Activated CD8-positive, alpha-beta memory T cell treated with anti-CD3 and anti-CD28 coated beads for 48 hours (primary cell): Measurements from ENCODE around the gene SLC5A5.

Experiments
- DNase-seq, 3 experiments: peaks; one replicate each; pipeline ENCODE4 v3.0.0-alpha.2; 2020; ENCODE audit warnings: low read depth in 2 of 3, low spot score in 2 of 3

The SLC5A5 gene

DNA sequence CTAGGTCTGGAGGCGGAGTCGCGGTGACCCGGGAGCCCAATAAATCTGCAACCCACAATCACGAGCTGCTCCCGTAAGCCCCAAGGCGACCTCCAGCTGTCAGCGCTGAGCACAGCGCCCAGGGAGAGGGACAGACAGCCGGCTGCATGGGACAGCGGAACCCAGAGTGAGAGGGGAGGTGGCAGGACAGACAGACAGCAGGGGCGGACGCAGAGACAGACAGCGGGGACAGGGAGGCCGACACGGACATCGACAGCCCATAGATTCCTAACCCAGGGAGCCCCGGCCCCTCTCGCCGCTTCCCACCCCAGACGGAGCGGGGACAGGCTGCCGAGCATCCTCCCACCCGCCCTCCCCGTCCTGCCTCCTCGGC, at the start of gene SLC5A5:
SLC5A5 (plus strand) TSS at position 68 of the 373 bp plus-strand sequence. CDS start 375 bp downstream, outside the sequence.
- no peak for DNase-seq

GRCh38 chr19:17824339-17824738, 47.4 kb upstream of the SLC5A5 start:
- DNase-seq = no peak

- DNase-seq = no peak
Observed at GRCh38 chr19:17826508-17827056, 45.2 kb upstream of the SLC5A5 start.

DNA sequence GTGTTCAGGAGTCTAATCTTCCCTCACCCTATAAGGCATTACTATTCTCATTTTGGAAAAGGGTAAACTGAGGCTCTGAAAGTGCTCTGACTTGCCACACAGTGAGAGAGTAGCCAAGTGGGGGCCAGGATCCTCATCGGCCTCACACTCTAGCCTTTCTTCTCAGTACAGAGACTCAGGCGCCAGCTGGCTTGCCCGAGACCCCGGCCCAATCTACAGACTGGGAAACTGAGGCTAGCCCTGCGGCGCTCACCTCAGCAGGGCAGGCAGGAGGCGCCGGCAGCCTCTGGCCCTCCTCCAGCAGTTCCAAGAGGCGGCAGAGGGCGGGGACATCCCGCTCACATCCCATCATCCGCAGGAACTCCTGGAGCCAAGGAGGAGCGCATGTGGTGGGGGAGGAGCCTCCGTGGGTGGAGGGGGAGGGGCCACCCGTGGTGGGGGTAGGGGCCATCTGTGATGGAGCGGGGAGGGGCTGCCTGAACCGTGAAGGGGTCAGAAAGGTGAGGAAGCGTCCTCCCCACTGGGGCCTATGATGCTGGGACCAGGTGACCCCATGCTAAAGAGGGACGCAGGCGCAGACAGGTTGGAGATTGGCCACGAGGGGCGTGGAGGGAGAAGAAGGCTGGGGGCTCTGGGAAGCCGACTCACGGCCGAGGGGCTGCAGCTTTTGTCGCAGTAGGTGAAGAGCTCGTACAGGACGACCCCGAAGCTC, 41.7 kb upstream of the SLC5A5 start:
- DNase-seq = no peak

- DNase-seq = peak in 1 of 3 experiments; percentile 59
Observed at GRCh38 chr19:17830567-17831418, 41.0 kb upstream of the SLC5A5 start.

GRCh38 chr19:17831419-17831888, 40.3 kb upstream of the SLC5A5 start:
- DNase-seq = no peak

DNA sequence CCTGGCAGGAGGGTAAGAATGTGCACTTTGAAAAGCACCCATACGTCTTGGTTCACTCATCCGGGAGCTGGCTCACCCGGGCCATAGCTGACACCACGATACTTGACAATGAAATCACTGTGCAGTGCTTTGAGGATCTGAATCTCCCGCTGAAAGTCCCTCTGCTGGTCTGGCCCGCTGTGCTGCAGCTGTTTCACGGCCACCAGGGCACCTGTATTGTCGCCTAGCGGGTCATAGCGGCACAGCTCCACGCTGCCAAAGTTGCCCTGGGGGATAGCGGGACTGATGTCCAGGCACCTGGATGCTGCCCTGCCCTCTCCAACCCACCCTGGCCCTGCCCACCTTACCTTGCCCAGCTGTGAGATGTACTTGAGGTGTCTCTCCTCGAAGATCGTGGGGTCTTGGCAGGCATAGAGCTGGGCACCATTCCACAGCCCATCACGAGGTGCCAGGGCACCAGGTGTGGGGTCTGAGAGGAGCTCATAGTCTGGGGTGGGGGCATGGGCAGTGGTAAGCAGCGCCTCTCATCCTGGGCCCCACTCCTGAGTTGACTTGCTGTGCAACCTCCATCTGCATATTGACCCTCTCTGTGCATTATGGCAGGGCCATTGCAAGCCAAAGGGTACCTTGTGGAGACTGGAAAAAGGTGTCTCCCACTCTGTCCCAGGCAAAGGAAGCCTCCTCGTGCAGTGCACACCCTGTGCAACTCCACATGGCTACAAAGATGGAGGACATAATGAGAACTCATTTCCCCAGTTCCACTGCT, 39.1 kb upstream of the SLC5A5 start:
- no peak for DNase-seq

- no peak for DNase-seq
Observed at GRCh38 chr19:17834350-17835181, 37.2 kb upstream of the SLC5A5 start.

GRCh38 chr19:17835182-17836006, 36.4 kb upstream of the SLC5A5 start:
- no peak for DNase-seq

- DNase-seq = no peak
Observed at GRCh38 chr19:17836530-17836929, 35.2 kb upstream of the SLC5A5 start.

GRCh38 chr19:17837972-17838371, 33.8 kb upstream of the SLC5A5 start:
- no peak for DNase-seq

- no peak for DNase-seq
Observed at GRCh38 chr19:17840019-17840418, 31.7 kb upstream of the SLC5A5 start.

- no peak for DNase-seq
Observed at GRCh38 chr19:17841371-17841809, 30.4 kb upstream of the SLC5A5 start.

GRCh38 chr19:17841810-17842662, 29.7 kb upstream of the SLC5A5 start:
- peak in 1 of 3 experiments; percentile 64 for DNase-seq

DNA sequence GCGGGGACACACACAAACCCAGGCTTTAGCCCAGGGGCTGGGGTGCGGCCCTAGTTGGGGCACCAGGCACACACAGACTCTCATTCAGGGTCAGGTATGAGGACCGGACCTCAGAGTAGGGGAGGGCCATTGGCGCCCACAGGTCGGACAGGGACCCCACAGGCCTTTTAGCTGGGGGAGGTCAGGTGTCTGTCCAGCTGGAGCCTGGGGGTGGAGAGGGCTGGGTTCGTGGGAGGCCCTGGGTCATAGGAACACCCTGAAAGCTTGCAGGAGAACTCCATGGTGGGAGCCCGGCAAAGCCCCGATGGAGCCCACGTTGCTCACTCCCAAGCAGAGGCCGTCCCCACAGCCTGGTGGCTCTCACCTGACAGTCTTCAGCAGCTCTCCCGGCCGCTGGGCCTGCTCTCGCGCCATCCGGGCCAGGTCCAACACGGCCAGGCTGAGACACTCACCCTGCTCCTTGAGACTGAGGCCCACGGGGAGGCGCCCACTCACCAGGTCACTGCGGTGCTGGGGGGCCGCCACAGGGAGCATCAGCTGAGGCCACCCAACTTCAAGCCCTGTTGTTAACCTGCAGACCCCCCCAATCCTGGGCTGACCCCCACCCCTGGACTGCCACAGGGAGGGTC, 29.0 kb upstream of the SLC5A5 start:
- no peak for DNase-seq

- DNase-seq = no peak
Observed at GRCh38 chr19:17843292-17843827, 28.4 kb upstream of the SLC5A5 start.

GRCh38 chr19:17843908-17844490, 27.7 kb upstream of the SLC5A5 start:
- no peak for DNase-seq
